ENCODE data around the gene GET4.

The GET4 gene

GRCh38 chr7:945147-945555, 68.8 kb downstream of the GET4 start:
- DNase-seq, result no peak

DNA sequence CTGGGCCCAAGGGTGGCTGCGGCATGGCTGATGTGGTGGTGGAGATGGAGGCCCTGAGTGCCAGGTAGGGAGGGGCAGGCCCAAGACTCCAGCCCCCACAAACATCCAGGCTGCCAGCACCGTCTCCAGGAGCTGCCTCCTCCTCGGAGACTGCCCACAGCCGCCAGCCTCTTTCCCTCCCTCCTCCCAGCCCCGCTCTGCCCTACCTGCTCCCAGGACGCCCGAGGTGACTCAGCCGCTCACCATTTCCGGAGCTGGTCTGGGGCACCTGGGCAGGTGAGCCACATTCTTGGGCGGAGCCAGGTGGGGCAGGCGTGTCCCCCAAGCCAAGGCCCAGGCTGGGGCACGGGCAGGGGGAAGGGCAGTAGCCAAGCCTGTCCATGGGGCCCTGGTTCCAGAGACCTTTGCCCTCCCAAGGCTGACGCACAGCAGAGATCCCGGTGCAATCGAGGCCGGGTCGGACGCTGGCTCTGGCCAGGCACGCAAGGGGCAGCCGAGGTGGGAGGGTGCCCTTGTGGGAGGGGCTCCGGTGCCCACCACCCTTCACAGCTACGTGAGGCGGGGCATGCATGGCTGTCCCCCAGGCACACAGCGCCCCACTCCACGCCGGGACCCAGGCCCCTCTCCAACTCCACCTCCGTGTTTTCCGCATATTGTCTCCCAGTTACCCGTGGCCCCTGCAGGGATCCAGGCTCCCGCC, 69.4 kb downstream of the GET4 start:
- DNase-seq, result peak in 3 of 58 donors; percentile 12 to 26 (median 19)

Measured in anterior cingulate cortex (tissue), 58 donors.